Tibial nerve (tissue), 4 donors: ENCODE data around the gene TNIK.

ENCODE experiments used
- EP300 ChIP-seq, 2 donors: sonication (generic); formaldehyde crosslinking; IDR thresholded peaks; one replicate each; pipeline ENCODE4 v1.6.1; 2017; ENCODE audit warnings: antibody characterized with exemption in 2 of 2, mild to moderate bottlenecking in 1 of 2
- TF ChIP-seq, protein P1 (sequence below), 5 experiments: fragments of 200-600 bp in 3 of 5; fragments of 450-650 bp in 2 of 5; sonication (generic) in 3 of 5; IDR thresholded peaks; one replicate each; pipeline ENCODE4 v1.5.1; 2016 to 2019; ENCODE audit warnings: antibody characterized with exemption in 5 of 5, mild to moderate bottlenecking in 3 of 5, moderate library complexity in 2 of 5

GRCh38 chr3:171023566-171023965 lies 436.6 kb downstream of the TNIK start:
- no peak for TF ChIP-seq EP300 (IDR thresholded peaks at IDR 0.05)
- TF ChIP-seq, protein P1, sequence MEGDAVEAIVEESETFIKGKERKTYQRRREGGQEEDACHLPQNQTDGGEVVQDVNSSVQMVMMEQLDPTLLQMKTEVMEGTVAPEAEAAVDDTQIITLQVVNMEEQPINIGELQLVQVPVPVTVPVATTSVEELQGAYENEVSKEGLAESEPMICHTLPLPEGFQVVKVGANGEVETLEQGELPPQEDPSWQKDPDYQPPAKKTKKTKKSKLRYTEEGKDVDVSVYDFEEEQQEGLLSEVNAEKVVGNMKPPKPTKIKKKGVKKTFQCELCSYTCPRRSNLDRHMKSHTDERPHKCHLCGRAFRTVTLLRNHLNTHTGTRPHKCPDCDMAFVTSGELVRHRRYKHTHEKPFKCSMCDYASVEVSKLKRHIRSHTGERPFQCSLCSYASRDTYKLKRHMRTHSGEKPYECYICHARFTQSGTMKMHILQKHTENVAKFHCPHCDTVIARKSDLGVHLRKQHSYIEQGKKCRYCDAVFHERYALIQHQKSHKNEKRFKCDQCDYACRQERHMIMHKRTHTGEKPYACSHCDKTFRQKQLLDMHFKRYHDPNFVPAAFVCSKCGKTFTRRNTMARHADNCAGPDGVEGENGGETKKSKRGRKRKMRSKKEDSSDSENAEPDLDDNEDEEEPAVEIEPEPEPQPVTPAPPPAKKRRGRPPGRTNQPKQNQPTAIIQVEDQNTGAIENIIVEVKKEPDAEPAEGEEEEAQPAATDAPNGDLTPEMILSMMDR (IDR thresholded peaks at IDR 0.05), result no peak
